GM23338 (cell line): ENCODE data around the gene TAF11L12. TPM values are rescaled to one million over a fixed set of nuclear protein-coding genes. Genes with fewer than 3 reads are reported as not detected.
"Not testable (repeated sequence)": the region's sequence is repeated elsewhere in the genome, so short reads cannot be mapped to it uniquely, and the experiment has no call there.

ENCODE experiments used
- ATAC-seq: fragments of 200-7000 bp; cut with Tn5 transposase; 3 replicates; pipeline ENCODE4 v1.9.1; 2020
- DNase-seq: peaks from one replicate; pipeline ENCODE4 v3.0.0-alpha.2; 2015; ENCODE audit warnings: low spot score
- H2AFZ ChIP-seq: fragments of 200-600 bp; sonication (generic); 2 replicates; pipeline ENCODE4 v1.8.0; 2016; ENCODE audit warnings: antibody characterized with exemption, mild to moderate bottlenecking, moderate library complexity
- H3F3A ChIP-seq: fragments of 200-600 bp; sonication (generic); replicated peaks from 2 replicates; pipeline ENCODE4 v1.8.0; 2017; ENCODE audit warnings: antibody characterized with exemption, mixed run types, low read depth
- H3K27ac ChIP-seq: fragments of 200-600 bp; sonication (generic); 2 replicates; pipeline ENCODE4 v1.6.1; 2016; ENCODE audit warnings: low read depth
- H3K27me3 ChIP-seq: fragments of 200-600 bp; sonication (generic); 2 replicates; pipeline ENCODE4 v1.8.0; 2016; ENCODE audit warnings: mild to moderate bottlenecking, mixed run types, moderate library complexity; ENCODE audit not compliant: insufficient read depth
- H3K36me3 ChIP-seq: fragments of 200-600 bp; sonication (generic); 2 replicates; pipeline ENCODE4 v1.8.0; 2016; ENCODE audit warnings: mild to moderate bottlenecking; ENCODE audit not compliant: insufficient read depth
- H3K4me1 ChIP-seq: fragments of 200-600 bp; sonication (generic); 2 replicates; pipeline ENCODE4 v1.8.0; 2016; ENCODE audit warnings: mild to moderate bottlenecking, moderate library complexity; ENCODE audit not compliant: insufficient read depth
- H3K4me2 ChIP-seq: fragments of 200-600 bp; sonication (generic); 2 replicates; pipeline ENCODE4 v1.7.1; 2017; ENCODE audit warnings: mixed run types
- H3K4me3 ChIP-seq: fragments of 200-600 bp; sonication (generic); 2 replicates; pipeline ENCODE4 v1.6.1; 2016; ENCODE audit warnings: mixed run types
- H3K79me2 ChIP-seq: fragments of 200-600 bp; sonication (generic); replicated peaks from 2 replicates; pipeline ENCODE4 v1.8.0; 2017; ENCODE audit warnings: mild to moderate bottlenecking; ENCODE audit not compliant: insufficient read depth
- H3K9me2 ChIP-seq: fragments of 200-600 bp; sonication (generic); 2 replicates; pipeline ENCODE4 v1.8.0; 2017; ENCODE audit not compliant: insufficient read depth
- H4K20me1 ChIP-seq: fragments of 200-600 bp; sonication (generic); replicated peaks from 2 replicates; pipeline ENCODE4 v1.8.0; 2017; ENCODE audit warnings: mild to moderate bottlenecking; ENCODE audit not compliant: insufficient read depth
- H3K27ac Mint-ChIP-seq: 2 replicates; pipeline ENCODE4 v1.8.0; 2020; ENCODE audit warnings: inconsistent platforms, mild to moderate bottlenecking, moderate library complexity, mixed read lengths
- H3K27me3 Mint-ChIP-seq: 3 replicates; pipeline ENCODE4 v1.8.0; 2022; ENCODE audit warnings: low read depth, mild to moderate bottlenecking, moderate library complexity, mixed read lengths, inconsistent platforms; ENCODE audit not compliant: insufficient read depth, poor library complexity
- H3K36me3 Mint-ChIP-seq: 3 replicates; pipeline ENCODE4 v1.8.0; 2021; ENCODE audit warnings: low read depth, mild to moderate bottlenecking, inconsistent platforms, moderate library complexity, mixed read lengths
- H3K4me1 Mint-ChIP-seq: 3 replicates; pipeline ENCODE4 v1.8.0; 2020; ENCODE audit warnings: mild to moderate bottlenecking, inconsistent platforms, mixed read lengths
- H3K4me3 Mint-ChIP-seq: 3 replicates; pipeline ENCODE4 v1.8.0; 2021; ENCODE audit warnings: moderate library complexity, mild to moderate bottlenecking, inconsistent platforms, mixed read lengths
- H3K9me3 Mint-ChIP-seq: 3 replicates; pipeline ENCODE4 v1.8.0; 2020; ENCODE audit warnings: moderate library complexity, mild to moderate bottlenecking, inconsistent platforms, mixed read lengths
- CREB1 ChIP-seq: fragments of 250-450 bp; sonication (Bioruptor Pico); IDR thresholded peaks from 2 replicates; pipeline ENCODE4 v1.5.0; 2020; ENCODE audit warnings: low read depth, mild to moderate bottlenecking, moderate library complexity
- EZH2 ChIP-seq: fragments of 200-600 bp; sonication (generic); IDR thresholded peaks from one replicate; pipeline ENCODE4 v1.8.0; 2017; ENCODE audit warnings: antibody characterized with exemption, mild to moderate bottlenecking, low read depth; ENCODE audit not compliant: unreplicated experiment
- EZH2phosphoT487 ChIP-seq: fragments of 200-600 bp; sonication (generic); IDR thresholded peaks from one replicate; pipeline ENCODE4 v1.8.1; 2018; ENCODE audit warnings: antibody characterized with exemption; ENCODE audit not compliant: unreplicated experiment
- JUNB ChIP-seq: IDR thresholded peaks from one replicate; pipeline ENCODE4 v1.6.1; 2016; ENCODE audit warnings: antibody characterized with exemption; ENCODE audit not compliant: unreplicated experiment
- POLR2AphosphoS5 ChIP-seq: IDR thresholded peaks from 2 replicates; pipeline ENCODE4 v1.6.1; 2016; ENCODE audit warnings: antibody characterized with exemption, low read depth
- STAT1 ChIP-seq: IDR thresholded peaks from one replicate; pipeline ENCODE4 v1.6.1; 2016; ENCODE audit warnings: antibody characterized with exemption; ENCODE audit not compliant: unreplicated experiment
- ZNF114 ChIP-seq: fragments of 250-450 bp; sonication (Bioruptor Pico); IDR thresholded peaks from 2 replicates; pipeline ENCODE4 v1.5.0; 2020; ENCODE audit warnings: mild to moderate bottlenecking, moderate library complexity
- ZNF331 ChIP-seq: fragments of 250-450 bp; sonication (Bioruptor Pico); IDR thresholded peaks from 2 replicates; pipeline ENCODE4 v1.5.0; 2020; ENCODE audit warnings: low read depth, mild to moderate bottlenecking, moderate library complexity
- polyA plus RNA-seq: library from polyadenylated mRNA; unstranded; fragments of >200 nt; fragmentation: Nextera tagmentation; extraction: Ambion mirVana; gene quantifications from 2 replicates; pipeline ENCODE4 v1.2.1, GENCODE V29; 2016
- total RNA-seq: library from RNA; depleted of rRNA; stranded (reverse); fragments of >200 nt; shearing (Covaris generic); gene quantifications from 2 replicates; pipeline ENCODE4 v1.2.3, GENCODE V29; 2014
- TF ChIP-seq, protein P1 (sequence below): fragments of 250-450 bp; sonication (Bioruptor Pico); IDR thresholded peaks from 2 replicates; pipeline ENCODE4 v1.5.0; 2020; ENCODE audit warnings: mild to moderate bottlenecking, moderate library complexity
- TF ChIP-seq, protein P2 (sequence below): IDR thresholded peaks from one replicate; pipeline ENCODE4 v1.6.1; 2018; ENCODE audit warnings: antibody characterized with exemption; ENCODE audit not compliant: unreplicated experiment
- TF ChIP-seq, protein P3 (sequence below): IDR thresholded peaks from 2 replicates; pipeline ENCODE4 v1.6.1; 2016; ENCODE audit warnings: antibody characterized with exemption
- TF ChIP-seq, protein P4 (sequence below), 2 experiments: fragments of 200-600 bp in 1 of 2; sonication (generic) in 1 of 2; conservative IDR thresholded peaks; 2 replicates each; pipeline versions ENCODE4 v1.5.1 to v1.6.1; 2016 to 2017; ENCODE audit warnings: antibody characterized with exemption in 2 of 2, low read depth in 2 of 2, mild to moderate bottlenecking in 2 of 2, moderate library complexity in 1 of 2

Gene TAF11L12
- total and polyA plus RNA-seq, 2 experiments from 2014 or later = not detected

GRCh38 chr5:17625686-17626085, 15.5 kb downstream of the TAF11L12 start (continued):
- TF ChIP-seq, protein P1, sequence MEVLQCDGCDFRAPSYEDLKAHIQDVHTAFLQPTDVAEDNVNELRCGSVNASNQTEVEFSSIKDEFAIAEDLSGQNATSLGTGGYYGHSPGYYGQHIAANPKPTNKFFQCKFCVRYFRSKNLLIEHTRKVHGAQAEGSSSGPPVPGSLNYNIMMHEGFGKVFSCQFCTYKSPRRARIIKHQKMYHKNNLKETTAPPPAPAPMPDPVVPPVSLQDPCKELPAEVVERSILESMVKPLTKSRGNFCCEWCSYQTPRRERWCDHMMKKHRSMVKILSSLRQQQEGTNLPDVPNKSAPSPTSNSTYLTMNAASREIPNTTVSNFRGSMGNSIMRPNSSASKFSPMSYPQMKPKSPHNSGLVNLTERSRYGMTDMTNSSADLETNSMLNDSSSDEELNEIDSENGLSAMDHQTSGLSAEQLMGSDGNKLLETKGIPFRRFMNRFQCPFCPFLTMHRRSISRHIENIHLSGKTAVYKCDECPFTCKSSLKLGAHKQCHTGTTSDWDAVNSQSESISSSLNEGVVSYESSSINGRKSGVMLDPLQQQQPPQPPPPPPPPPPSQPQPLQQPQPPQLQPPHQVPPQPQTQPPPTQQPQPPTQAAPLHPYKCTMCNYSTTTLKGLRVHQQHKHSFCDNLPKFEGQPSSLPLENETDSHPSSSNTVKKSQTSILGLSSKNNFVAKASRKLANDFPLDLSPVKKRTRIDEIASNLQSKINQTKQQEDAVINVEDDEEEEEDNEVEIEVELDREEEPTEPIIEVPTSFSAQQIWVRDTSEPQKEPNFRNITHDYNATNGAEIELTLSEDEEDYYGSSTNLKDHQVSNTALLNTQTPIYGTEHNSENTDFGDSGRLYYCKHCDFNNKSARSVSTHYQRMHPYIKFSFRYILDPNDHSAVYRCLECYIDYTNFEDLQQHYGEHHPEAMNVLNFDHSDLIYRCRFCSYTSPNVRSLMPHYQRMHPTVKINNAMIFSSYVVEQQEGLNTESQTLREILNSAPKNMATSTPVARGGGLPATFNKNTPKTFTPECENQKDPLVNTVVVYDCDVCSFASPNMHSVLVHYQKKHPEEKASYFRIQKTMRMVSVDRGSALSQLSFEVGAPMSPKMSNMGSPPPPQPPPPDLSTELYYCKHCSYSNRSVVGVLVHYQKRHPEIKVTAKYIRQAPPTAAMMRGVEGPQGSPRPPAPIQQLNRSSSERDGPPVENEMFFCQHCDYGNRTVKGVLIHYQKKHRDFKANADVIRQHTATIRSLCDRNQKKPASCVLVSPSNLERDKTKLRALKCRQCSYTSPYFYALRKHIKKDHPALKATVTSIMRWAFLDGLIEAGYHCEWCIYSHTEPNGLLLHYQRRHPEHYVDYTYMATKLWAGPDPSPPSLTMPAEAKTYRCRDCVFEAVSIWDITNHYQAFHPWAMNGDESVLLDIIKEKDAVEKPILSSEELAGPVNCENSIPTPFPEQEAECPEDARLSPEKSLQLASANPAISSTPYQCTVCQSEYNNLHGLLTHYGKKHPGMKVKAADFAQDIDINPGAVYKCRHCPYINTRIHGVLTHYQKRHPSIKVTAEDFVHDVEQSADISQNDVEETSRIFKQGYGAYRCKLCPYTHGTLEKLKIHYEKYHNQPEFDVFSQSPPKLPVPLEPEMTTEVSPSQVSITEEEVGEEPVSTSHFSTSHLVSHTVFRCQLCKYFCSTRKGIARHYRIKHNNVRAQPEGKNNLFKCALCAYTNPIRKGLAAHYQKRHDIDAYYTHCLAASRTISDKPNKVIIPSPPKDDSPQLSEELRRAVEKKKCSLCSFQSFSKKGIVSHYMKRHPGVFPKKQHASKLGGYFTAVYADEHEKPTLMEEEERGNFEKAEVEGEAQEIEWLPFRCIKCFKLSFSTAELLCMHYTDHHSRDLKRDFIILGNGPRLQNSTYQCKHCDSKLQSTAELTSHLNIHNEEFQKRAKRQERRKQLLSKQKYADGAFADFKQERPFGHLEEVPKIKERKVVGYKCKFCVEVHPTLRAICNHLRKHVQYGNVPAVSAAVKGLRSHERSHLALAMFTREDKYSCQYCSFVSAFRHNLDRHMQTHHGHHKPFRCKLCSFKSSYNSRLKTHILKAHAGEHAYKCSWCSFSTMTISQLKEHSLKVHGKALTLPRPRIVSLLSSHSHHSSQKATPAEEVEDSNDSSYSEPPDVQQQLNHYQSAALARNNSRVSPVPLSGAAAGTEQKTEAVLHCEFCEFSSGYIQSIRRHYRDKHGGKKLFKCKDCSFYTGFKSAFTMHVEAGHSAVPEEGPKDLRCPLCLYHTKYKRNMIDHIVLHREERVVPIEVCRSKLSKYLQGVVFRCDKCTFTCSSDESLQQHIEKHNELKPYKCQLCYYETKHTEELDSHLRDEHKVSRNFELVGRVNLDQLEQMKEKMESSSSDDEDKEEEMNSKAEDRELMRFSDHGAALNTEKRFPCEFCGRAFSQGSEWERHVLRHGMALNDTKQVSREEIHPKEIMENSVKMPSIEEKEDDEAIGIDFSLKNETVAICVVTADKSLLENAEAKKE = no peak
- no peak for TF ChIP-seq EZH2phosphoT487
- TF ChIP-seq CREB1 (CRISPR knock-in tag) = no peak
- TF ChIP-seq ZNF114 (CRISPR knock-in tag) = no peak
- TF ChIP-seq STAT1 = no peak
- no peak for TF ChIP-seq ZNF331 (CRISPR knock-in tag)
- TF ChIP-seq, protein P2, sequence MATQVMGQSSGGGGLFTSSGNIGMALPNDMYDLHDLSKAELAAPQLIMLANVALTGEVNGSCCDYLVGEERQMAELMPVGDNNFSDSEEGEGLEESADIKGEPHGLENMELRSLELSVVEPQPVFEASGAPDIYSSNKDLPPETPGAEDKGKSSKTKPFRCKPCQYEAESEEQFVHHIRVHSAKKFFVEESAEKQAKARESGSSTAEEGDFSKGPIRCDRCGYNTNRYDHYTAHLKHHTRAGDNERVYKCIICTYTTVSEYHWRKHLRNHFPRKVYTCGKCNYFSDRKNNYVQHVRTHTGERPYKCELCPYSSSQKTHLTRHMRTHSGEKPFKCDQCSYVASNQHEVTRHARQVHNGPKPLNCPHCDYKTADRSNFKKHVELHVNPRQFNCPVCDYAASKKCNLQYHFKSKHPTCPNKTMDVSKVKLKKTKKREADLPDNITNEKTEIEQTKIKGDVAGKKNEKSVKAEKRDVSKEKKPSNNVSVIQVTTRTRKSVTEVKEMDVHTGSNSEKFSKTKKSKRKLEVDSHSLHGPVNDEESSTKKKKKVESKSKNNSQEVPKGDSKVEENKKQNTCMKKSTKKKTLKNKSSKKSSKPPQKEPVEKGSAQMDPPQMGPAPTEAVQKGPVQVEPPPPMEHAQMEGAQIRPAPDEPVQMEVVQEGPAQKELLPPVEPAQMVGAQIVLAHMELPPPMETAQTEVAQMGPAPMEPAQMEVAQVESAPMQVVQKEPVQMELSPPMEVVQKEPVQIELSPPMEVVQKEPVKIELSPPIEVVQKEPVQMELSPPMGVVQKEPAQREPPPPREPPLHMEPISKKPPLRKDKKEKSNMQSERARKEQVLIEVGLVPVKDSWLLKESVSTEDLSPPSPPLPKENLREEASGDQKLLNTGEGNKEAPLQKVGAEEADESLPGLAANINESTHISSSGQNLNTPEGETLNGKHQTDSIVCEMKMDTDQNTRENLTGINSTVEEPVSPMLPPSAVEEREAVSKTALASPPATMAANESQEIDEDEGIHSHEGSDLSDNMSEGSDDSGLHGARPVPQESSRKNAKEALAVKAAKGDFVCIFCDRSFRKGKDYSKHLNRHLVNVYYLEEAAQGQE = no peak
- no peak for TF ChIP-seq JUNB
- TF ChIP-seq, protein P3, sequence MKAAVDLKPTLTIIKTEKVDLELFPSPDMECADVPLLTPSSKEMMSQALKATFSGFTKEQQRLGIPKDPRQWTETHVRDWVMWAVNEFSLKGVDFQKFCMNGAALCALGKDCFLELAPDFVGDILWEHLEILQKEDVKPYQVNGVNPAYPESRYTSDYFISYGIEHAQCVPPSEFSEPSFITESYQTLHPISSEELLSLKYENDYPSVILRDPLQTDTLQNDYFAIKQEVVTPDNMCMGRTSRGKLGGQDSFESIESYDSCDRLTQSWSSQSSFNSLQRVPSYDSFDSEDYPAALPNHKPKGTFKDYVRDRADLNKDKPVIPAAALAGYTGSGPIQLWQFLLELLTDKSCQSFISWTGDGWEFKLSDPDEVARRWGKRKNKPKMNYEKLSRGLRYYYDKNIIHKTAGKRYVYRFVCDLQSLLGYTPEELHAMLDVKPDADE = no peak
- TF ChIP-seq POLR2AphosphoS5 = no peak
- TF ChIP-seq, protein P4, sequence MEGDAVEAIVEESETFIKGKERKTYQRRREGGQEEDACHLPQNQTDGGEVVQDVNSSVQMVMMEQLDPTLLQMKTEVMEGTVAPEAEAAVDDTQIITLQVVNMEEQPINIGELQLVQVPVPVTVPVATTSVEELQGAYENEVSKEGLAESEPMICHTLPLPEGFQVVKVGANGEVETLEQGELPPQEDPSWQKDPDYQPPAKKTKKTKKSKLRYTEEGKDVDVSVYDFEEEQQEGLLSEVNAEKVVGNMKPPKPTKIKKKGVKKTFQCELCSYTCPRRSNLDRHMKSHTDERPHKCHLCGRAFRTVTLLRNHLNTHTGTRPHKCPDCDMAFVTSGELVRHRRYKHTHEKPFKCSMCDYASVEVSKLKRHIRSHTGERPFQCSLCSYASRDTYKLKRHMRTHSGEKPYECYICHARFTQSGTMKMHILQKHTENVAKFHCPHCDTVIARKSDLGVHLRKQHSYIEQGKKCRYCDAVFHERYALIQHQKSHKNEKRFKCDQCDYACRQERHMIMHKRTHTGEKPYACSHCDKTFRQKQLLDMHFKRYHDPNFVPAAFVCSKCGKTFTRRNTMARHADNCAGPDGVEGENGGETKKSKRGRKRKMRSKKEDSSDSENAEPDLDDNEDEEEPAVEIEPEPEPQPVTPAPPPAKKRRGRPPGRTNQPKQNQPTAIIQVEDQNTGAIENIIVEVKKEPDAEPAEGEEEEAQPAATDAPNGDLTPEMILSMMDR (conservative IDR thresholded peaks at IDR 0.05; ENCODE audit: low read depth in 2 of 2) = no peak
- no peak for TF ChIP-seq EZH2

DNA sequence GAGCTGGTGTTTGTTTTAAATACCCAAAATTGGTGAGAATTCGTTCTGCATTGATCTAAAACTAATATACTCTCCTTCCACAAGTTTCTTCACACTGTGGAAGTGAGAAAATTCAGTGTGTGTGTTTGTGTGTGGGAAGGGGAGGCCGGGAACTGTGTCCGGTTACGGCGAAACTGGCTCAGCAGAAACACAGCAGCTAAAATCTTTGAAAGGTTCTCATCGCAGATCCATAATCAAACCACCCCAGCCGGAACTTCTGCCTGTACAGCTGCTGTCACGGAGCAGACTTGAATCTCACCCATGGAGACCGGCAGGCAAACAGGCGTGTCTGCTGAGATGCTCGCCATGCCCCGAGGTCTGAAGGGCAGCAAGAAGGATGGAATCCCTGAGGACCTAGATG, 21.6 kb downstream of the TAF11L12 start, which contains the start of gene TAF11L13:
TAF11L13 (plus strand) TSS at position 301 of the 400 bp plus-strand sequence.
- not testable (repeated sequence) for H3K36me3 Mint-ChIP-seq, H3K4me3 Mint-ChIP-seq, H3K4me1 ChIP-seq, ATAC-seq, H3K4me1 Mint-ChIP-seq, H3K9me2 ChIP-seq, H4K20me1 ChIP-seq, H3K4me3 ChIP-seq, H3K4me2 ChIP-seq, H3K9me3 Mint-ChIP-seq, H3K36me3 ChIP-seq, H3K79me2 ChIP-seq, H3F3A ChIP-seq, H2AFZ ChIP-seq, H3K27me3 ChIP-seq, H3K27me3 Mint-ChIP-seq, H3K27ac Mint-ChIP-seq, H3K27ac ChIP-seq, DNase-seq
